Gastroesophageal sphincter (tissue), 3 donors: ENCODE measurements around the gene CELA2A.
"Not testable (repeated sequence)": the region's sequence is repeated elsewhere in the genome, so short reads cannot be mapped to it uniquely, and the experiment has no call there.

ENCODE experiments used
- CTCF ChIP-seq, 4 experiments: fragments of 200-600 bp in 2 of 4; fragments of 450-650 bp in 2 of 4; sonication (generic) in 1 of 4; IDR thresholded peaks; one replicate each; pipeline ENCODE4 v1.5.1; 2017 to 2019; ENCODE audit warnings: antibody characterized with exemption in 4 of 4, mild to moderate bottlenecking in 2 of 4, moderate library complexity in 2 of 4
- EP300 ChIP-seq: sonication (generic); formaldehyde crosslinking; IDR thresholded peaks from one replicate; pipeline ENCODE4 v1.6.1; 2017; ENCODE audit warnings: antibody characterized with exemption, mild to moderate bottlenecking
- POLR2A ChIP-seq, 2 donors: fragments of 450-650 bp; IDR thresholded peaks; one replicate each; pipeline ENCODE4 v1.6.1; 2017; ENCODE audit warnings: antibody characterized with exemption in 2 of 2, mild to moderate bottlenecking in 2 of 2, moderate library complexity in 1 of 2
- POLR2AphosphoS5 ChIP-seq: sonication (generic); formaldehyde crosslinking; IDR thresholded peaks from one replicate; pipeline ENCODE4 v1.6.1; 2017; ENCODE audit warnings: antibody characterized with exemption

DNA sequence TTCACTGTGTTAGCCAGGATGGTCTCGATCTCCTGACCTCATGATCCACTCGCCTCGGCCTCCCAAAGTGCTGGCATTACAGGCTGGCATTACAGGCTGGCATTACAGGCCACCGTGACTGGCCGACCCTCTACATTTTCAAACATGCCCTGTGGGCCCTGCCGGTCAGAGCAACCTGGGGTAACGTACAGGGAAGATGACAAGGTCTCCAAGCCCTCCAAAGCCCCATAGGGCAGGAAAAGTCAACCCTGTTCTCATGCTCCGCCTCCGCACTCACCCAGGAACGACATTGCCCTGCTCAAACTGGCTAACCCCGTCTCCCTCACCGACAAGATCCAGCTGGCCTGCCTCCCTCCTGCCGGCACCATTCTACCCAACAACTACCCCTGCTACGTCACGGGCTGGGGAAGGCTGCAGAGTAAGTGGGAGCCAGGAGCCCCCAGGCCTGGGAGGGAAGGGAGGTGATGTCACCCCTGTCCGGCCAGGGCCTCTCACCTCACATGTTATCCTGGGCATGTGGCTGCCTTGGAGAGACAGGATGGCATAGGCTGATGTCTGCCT is 26.5 kb downstream of the CELA2A start:
- TF ChIP-seq CTCF (IDR thresholded peaks at IDR 0.05); POLR2A (IDR thresholded peaks at IDR 0.05); EP300; POLR2AphosphoS5: not testable (repeated sequence)
